ENCODE measurements around the gene OBSL1.

OBSL1 gene

DNA sequence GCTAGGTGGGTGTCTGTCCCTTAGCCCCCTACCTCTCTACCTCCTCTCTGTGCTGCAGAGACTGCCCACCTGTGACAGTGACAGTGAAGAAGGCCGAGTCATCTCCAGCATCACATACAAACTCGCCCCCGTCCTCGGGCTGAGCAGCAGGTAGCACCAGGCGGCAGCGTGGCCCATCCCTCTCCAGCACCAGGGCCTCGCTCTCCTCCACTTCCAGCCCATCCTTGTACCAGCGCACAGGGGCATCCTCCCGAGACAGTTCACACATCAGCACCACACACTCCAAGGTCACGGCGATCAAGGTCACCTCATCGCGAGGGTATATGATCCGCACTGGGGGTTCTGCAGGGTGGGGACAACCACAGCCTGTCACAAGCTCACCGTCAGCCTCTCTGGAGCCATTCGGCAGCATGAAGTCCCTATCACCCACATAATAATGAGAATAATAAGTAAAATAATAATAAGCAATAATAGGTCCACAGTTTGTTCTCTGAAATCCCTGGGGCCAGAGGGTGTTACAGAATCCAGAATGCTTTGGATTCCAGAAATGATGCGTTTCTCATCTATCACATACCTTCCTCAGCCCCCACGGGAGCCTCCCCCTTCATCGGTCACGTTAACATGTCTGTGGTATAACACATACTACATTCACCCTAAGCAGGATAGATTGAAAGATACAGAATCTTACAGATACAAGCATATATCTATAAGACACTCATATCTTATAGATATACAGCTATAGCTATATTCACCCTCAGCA, 12.0 kb downstream of the OBSL1 start:
- H3K4me3 ChIP-seq (ENCODE audit: low read depth, low read length): no peak overlapping the region
- TF ChIP-seq, protein P1, sequence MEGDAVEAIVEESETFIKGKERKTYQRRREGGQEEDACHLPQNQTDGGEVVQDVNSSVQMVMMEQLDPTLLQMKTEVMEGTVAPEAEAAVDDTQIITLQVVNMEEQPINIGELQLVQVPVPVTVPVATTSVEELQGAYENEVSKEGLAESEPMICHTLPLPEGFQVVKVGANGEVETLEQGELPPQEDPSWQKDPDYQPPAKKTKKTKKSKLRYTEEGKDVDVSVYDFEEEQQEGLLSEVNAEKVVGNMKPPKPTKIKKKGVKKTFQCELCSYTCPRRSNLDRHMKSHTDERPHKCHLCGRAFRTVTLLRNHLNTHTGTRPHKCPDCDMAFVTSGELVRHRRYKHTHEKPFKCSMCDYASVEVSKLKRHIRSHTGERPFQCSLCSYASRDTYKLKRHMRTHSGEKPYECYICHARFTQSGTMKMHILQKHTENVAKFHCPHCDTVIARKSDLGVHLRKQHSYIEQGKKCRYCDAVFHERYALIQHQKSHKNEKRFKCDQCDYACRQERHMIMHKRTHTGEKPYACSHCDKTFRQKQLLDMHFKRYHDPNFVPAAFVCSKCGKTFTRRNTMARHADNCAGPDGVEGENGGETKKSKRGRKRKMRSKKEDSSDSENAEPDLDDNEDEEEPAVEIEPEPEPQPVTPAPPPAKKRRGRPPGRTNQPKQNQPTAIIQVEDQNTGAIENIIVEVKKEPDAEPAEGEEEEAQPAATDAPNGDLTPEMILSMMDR (IDR thresholded peaks at IDR 0.05; ENCODE audit: low read depth, low read length): no peak

DNA sequence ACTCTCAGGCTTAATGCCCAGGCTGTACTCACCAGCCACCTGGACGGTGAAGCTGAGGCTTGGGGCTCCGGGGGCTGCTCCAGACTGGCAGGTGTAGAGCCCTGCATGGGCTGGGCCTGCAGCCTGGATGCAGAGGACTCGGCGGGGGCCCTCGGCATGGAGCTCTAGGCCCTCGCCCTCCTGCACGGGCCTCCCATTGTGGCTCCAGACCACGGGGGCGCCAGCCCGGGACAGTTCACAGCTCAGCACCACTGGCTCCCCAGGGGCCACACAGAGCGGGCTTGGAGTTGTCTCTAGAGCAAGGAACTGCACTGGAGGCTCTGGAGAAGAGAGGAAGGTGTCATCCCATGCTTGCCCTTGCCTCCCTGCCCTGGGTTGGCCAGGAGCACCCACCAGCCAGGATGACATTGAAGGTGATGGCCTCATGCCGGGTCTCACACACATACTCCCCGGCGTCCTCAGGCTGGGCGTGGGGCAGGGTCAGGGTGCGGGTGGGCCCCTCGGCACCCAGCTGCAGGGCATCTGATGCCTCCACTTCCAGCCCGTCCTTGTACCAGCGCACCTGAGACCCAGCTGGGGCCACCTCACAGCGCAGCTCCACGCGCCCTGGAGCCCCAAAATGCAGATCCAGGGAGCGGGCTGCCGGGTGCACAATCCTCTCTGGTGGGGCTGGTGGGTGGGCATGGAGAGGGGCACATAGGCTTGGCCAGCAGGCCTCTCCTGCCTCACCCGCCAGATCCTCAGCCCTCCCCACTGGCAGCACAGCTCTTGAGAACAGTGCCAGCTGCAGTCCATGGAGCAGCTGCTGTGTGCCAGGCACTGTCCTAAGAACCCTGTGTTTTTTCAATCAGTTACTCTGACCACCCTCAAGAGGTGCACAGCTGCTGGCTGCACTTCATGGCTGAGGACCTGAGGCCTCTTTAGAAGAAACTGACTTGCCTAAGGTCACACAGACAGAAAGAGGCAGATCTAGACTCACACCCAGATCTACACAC, 13.3 kb downstream of the OBSL1 start:
- H3K4me3 ChIP-seq (ENCODE audit: low read depth, low read length): no peak overlapping the region
- TF ChIP-seq, protein P1 (IDR thresholded peaks at IDR 0.05; ENCODE audit: low read depth, low read length): no peak

DNA sequence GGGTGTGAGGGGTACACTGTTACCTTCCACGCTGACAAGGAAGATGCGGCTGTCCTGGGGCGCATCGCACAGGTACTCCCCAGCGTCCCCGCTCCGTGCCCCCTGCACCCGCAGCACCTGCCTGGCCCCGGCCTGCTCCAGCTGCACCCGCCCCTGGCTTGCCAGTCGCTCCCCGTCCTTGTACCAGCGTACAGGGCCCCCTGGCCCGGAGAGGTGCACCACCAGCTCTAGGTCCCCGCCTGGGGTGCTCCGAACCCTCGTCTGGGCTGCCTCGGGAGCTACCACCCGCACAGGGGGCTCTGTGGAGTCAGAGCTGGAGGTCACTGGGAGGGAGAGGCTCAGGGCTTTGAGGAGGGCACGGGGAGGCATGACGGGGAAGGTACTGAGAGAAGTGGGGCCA, 14.0 kb downstream of the OBSL1 start:
- no peak overlapping the region for H3K4me3 ChIP-seq (ENCODE audit: low read depth, low read length)
- TF ChIP-seq, protein P1 (IDR thresholded peaks at IDR 0.05; ENCODE audit: low read depth, low read length): no peak

DNA sequence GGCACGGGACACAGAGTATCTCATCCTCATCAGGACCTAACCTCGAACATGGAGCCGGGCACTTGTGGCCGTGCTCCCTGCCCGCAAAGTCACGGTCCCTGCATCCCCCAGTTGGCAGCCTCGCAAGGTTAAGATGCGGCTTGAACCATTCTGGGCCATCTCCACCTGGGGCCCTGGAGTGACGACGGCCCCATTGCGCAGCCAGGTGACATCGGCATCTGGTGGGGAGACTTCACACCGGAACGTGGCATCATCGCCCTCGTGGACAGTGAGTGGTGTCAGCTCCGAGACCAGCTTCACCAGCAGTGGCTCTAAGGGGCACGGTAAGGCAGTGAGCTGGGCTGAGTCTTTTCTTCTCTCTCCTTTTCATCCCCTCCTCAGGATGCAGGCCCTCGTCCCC, 14.9 kb downstream of the OBSL1 start:
- TF ChIP-seq, protein P1 (IDR thresholded peaks at IDR 0.05; ENCODE audit: low read depth, low read length): no peak
- no peak overlapping the region for H3K4me3 ChIP-seq (ENCODE audit: low read depth, low read length)

DNA sequence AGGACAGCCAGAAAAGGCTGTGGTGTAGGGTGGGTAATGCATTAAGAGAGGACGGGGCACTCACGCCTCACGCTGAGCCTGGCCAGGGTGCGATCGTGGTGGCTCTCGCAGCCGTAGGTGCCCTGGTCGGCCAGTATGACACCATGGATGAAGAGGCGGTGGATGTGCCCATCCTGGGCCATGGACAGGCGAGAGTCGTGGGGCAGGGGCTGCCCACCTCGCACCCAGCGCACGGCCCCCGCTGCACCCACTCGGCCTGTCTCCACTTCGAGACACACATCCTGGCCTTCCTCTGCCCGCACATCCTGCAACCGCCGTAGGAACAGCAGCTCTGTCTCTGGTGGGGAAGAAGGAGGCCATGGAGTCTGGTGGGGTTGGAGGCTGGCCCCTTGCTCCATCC, 15.4 kb downstream of the OBSL1 start:
- TF ChIP-seq, protein P1 (IDR thresholded peaks at IDR 0.05; ENCODE audit: low read depth, low read length): no peak
- no peak overlapping the region for H3K4me3 ChIP-seq (ENCODE audit: low read depth, low read length)

DNA sequence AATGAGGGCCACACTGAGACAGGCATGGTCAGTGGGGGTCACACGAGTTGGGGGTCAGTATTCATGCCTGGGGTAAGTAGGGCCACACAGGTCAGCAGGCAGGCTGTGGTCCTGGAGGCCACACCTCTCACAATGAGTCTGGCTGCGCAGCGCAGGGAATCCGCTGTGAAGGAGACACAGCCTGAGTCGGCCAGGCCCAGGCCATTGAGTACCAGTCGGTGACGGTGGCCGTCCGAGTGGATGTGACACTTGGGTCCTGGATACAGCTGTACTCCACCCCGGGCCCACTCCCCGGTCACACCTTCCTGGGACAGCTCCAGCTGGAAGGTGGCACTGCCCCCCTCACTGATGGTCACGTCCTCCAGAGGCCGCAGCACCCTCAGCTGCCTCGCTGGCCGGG, 17.0 kb downstream of the OBSL1 start:
- no peak overlapping the region for H3K4me3 ChIP-seq (ENCODE audit: low read depth, low read length)
- TF ChIP-seq, protein P1 (IDR thresholded peaks at IDR 0.05; ENCODE audit: low read depth, low read length): no peak

Data from WI38 (cell line).